HEK293 (cell line): ENCODE measurements around the gene TMEM106A.

Source experiments
- CTCF ChIA-PET: fragments of 350-600 bp; formaldehyde crosslinking; extraction: SDS; loops from one replicate; lab custom pipeline; 2021; ENCODE audit warnings: antibody characterized with exemption; lab: Yijun Ruan, JAX
- POLR2A ChIA-PET: fragments of 300-600 bp; formaldehyde crosslinking; extraction: SDS; loops from one replicate; lab custom pipeline; 2020; ENCODE audit warnings: antibody characterized with exemption, inconsistent platforms; lab: Yijun Ruan, JAX
- H3K27ac ChIP-seq: fragments of 200-500 bp; sonication (Bioruptor generic); 2 replicates; pipeline ENCODE4 v1.5.1; 2014; ENCODE audit warnings: low read depth, low read length, control low read depth, inconsistent platforms; ENCODE audit errors: extremely low read depth
- H3K36me3 ChIP-seq, 2 experiments: fragments of 200-500 bp in 1 of 2; sonication (Bioruptor generic) in 1 of 2; 1 replicate in 1 of 2; 2 replicates in 1 of 2; pipeline ENCODE4 v1.5.1; 2014 to 2017; ENCODE audit warnings: inconsistent platforms in 2 of 2, low read length in 2 of 2; ENCODE audit not compliant: control insufficient read depth in 2 of 2, insufficient read depth in 1 of 2
- H3K4me1 ChIP-seq: fragments of 200-500 bp; sonication (Bioruptor generic); 2 replicates; pipeline ENCODE4 v1.5.1; 2014; ENCODE audit warnings: mild to moderate bottlenecking, low read length, inconsistent platforms; ENCODE audit not compliant: control insufficient read depth, insufficient read depth
- H3K4me3 ChIP-seq: 2 replicates; pipeline ENCODE4 v1.5.1; 2011; ENCODE audit warnings: low read depth, mild to moderate bottlenecking, control low read depth, low read length, moderate library complexity
- H3K9me3 ChIP-seq: fragments of 200-500 bp; sonication (Bioruptor generic); 2 replicates; pipeline ENCODE4 v1.5.1; 2014; ENCODE audit warnings: low read depth, low read length, inconsistent platforms; ENCODE audit not compliant: control insufficient read depth, insufficient read depth
- FEZF1 ChIP-seq: fragments of 450-650 bp; formaldehyde crosslinking; IDR thresholded peaks from 2 replicates; pipeline ENCODE4 v1.5.1; 2016; ENCODE audit warnings: missing biosample characterization, missing genetic modification characterization
- GLI2 ChIP-seq: fragments of 450-650 bp; formaldehyde crosslinking; IDR thresholded peaks from 2 replicates; pipeline ENCODE4; 2017; ENCODE audit warnings: missing biosample characterization, missing genetic modification characterization, low read depth, borderline replicate concordance
- GLI4 ChIP-seq: fragments of 450-650 bp; formaldehyde crosslinking; IDR thresholded peaks from 2 replicates; pipeline ENCODE4 v1.5.1; 2016; ENCODE audit warnings: missing biosample characterization, missing genetic modification characterization
- MYNN ChIP-seq: fragments of 450-650 bp; formaldehyde crosslinking; IDR thresholded peaks from 2 replicates; pipeline ENCODE4 v1.5.1; 2016; ENCODE audit warnings: missing biosample characterization, missing genetic modification characterization, borderline replicate concordance
- REPIN1 ChIP-seq: fragments of 450-650 bp; formaldehyde crosslinking; IDR thresholded peaks from 2 replicates; pipeline ENCODE4 v1.5.1; 2017; ENCODE audit warnings: missing biosample characterization, missing genetic modification characterization, low read depth
- SP3 ChIP-seq: fragments of 450-650 bp; formaldehyde crosslinking; IDR thresholded peaks from 2 replicates; pipeline ENCODE4 v1.5.1; 2016; ENCODE audit warnings: missing biosample characterization, missing genetic modification characterization
- ZBTB21 ChIP-seq: fragments of 450-650 bp; formaldehyde crosslinking; IDR thresholded peaks from 2 replicates; pipeline ENCODE4 v1.5.1; 2017; ENCODE audit warnings: missing biosample characterization, missing genetic modification characterization
- ZNF10 ChIP-seq: fragments of 450-650 bp; formaldehyde crosslinking; IDR thresholded peaks from 2 replicates; pipeline ENCODE4 v1.5.1; 2017; ENCODE audit warnings: missing biosample characterization, missing genetic modification characterization
- ZNF169 ChIP-seq: fragments of 450-650 bp; formaldehyde crosslinking; IDR thresholded peaks from 2 replicates; pipeline ENCODE4 v1.5.1; 2016; ENCODE audit warnings: missing biosample characterization, missing genetic modification characterization
- ZNF175 ChIP-seq: fragments of 450-650 bp; formaldehyde crosslinking; IDR thresholded peaks from 2 replicates; pipeline ENCODE4 v1.5.1; 2016; ENCODE audit warnings: missing biosample characterization, missing genetic modification characterization
- ZNF555 ChIP-seq: fragments of 450-650 bp; formaldehyde crosslinking; conservative IDR thresholded peaks from 2 replicates; pipeline ENCODE4 v1.5.1; 2017; ENCODE audit warnings: missing biosample characterization, mild to moderate bottlenecking, missing genetic modification characterization, inconsistent platforms
- ZNF558 ChIP-seq: fragments of 450-650 bp; formaldehyde crosslinking; IDR thresholded peaks from 2 replicates; pipeline ENCODE4 v1.5.1; 2016; ENCODE audit warnings: missing biosample characterization, missing genetic modification characterization
- ZNF701 ChIP-seq: fragments of 450-650 bp; formaldehyde crosslinking; IDR thresholded peaks from 2 replicates; pipeline ENCODE4 v1.5.1; 2016; ENCODE audit warnings: missing biosample characterization, missing genetic modification characterization
- ZNF785 ChIP-seq: fragments of 450-650 bp; formaldehyde crosslinking; IDR thresholded peaks from 2 replicates; pipeline ENCODE4 v1.5.1; 2016; ENCODE audit warnings: missing biosample characterization, missing genetic modification characterization
- ZNF791 ChIP-seq: fragments of 450-650 bp; formaldehyde crosslinking; IDR thresholded peaks from 2 replicates; pipeline ENCODE4 v1.5.1; 2016; ENCODE audit warnings: missing biosample characterization, missing genetic modification characterization
- TF ChIP-seq, protein P1 (sequence below): fragments of 450-650 bp; formaldehyde crosslinking; conservative IDR thresholded peaks from 2 replicates; pipeline ENCODE4 v1.5.1; 2016; ENCODE audit warnings: low read depth, missing biosample characterization, missing genetic modification characterization
- TF ChIP-seq, protein P2 (sequence below): fragments of 450-650 bp; formaldehyde crosslinking; IDR thresholded peaks from 2 replicates; pipeline ENCODE4 v1.5.1; 2016; ENCODE audit warnings: missing biosample characterization, missing genetic modification characterization
- TF ChIP-seq, protein P3 (sequence below): fragments of 450-650 bp; formaldehyde crosslinking; IDR thresholded peaks from 2 replicates; pipeline ENCODE4; 2016; ENCODE audit warnings: missing biosample characterization, missing genetic modification characterization
- TF ChIP-seq, protein P4 (sequence below): fragments of 450-650 bp; formaldehyde crosslinking; IDR thresholded peaks from 2 replicates; pipeline ENCODE4 v1.5.1; 2017; ENCODE audit warnings: missing biosample characterization, missing genetic modification characterization

TMEM106A gene

DNA sequence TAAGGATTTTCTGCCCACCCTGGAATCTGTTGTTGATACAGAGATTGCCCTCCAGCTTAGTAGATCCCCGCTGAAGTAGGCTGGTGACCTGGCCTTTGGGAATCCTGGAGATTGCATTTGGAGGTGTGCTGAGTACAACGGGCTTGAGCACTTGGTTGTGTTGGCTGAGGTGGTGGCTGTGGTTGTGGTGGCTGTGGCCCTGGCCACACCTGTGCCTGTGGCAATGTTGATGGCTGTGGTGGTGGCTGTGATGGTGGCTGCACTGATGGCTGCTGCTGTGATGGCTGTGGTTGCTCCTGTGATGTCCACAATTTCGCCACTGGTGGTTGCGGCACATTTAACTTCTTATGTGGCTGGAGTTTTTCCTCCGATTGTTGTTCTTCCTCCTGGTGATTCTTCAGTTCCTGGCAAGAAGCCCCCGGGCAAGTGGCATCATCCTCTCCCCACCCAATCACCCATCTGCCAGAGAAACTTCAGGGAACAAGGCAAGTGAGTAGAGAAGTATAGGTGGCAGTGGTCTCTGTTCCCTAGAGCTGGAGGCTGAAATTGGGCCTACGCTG is 12.6 kb downstream of the TMEM106A start:
- TF ChIP-seq ZBTB21 (no peak), ZNF555 (tag by site-specific recombination) (no peak), ZNF701 (no peak), MYNN (tag by site-specific recombination) (no peak), ZNF558 (tag by site-specific recombination) (no peak), ZNF169 (tag by site-specific recombination) (no peak), ZNF10 (no peak), FEZF1 (tag by site-specific recombination) (no peak), ZNF175 (tag by site-specific recombination) (no peak), GLI4 (tag by site-specific recombination) (no peak), ZNF785 (no peak), SP3 (tag by site-specific recombination) (no peak), REPIN1 (tag by site-specific recombination) (no peak), ZNF791 (tag by site-specific recombination) (no peak), GLI2 (no peak)
- TF ChIP-seq, protein P1, sequence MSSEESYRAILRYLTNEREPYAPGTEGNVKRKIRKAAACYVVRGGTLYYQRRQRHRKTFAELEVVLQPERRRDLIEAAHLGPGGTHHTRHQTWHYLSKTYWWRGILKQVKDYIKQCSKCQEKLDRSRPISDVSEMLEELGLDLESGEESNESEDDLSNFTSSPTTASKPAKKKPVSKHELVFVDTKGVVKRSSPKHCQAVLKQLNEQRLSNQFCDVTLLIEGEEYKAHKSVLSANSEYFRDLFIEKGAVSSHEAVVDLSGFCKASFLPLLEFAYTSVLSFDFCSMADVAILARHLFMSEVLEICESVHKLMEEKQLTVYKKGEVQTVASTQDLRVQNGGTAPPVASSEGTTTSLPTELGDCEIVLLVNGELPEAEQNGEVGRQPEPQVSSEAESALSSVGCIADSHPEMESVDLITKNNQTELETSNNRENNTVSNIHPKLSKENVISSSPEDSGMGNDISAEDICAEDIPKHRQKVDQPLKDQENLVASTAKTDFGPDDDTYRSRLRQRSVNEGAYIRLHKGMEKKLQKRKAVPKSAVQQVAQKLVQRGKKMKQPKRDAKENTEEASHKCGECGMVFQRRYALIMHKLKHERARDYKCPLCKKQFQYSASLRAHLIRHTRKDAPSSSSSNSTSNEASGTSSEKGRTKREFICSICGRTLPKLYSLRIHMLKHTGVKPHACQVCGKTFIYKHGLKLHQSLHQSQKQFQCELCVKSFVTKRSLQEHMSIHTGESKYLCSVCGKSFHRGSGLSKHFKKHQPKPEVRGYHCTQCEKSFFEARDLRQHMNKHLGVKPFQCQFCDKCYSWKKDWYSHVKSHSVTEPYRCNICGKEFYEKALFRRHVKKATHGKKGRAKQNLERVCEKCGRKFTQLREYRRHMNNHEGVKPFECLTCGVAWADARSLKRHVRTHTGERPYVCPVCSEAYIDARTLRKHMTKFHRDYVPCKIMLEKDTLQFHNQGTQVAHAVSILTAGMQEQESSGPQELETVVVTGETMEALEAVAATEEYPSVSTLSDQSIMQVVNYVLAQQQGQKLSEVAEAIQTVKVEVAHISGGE (tag by site-specific recombination), result no peak
- TF ChIP-seq, protein P2, sequence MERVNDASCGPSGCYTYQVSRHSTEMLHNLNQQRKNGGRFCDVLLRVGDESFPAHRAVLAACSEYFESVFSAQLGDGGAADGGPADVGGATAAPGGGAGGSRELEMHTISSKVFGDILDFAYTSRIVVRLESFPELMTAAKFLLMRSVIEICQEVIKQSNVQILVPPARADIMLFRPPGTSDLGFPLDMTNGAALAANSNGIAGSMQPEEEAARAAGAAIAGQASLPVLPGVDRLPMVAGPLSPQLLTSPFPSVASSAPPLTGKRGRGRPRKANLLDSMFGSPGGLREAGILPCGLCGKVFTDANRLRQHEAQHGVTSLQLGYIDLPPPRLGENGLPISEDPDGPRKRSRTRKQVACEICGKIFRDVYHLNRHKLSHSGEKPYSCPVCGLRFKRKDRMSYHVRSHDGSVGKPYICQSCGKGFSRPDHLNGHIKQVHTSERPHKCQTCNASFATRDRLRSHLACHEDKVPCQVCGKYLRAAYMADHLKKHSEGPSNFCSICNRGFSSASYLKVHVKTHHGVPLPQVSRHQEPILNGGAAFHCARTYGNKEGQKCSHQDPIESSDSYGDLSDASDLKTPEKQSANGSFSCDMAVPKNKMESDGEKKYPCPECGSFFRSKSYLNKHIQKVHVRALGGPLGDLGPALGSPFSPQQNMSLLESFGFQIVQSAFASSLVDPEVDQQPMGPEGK (tag by site-specific recombination), result no peak
- TF ChIP-seq, protein P3, sequence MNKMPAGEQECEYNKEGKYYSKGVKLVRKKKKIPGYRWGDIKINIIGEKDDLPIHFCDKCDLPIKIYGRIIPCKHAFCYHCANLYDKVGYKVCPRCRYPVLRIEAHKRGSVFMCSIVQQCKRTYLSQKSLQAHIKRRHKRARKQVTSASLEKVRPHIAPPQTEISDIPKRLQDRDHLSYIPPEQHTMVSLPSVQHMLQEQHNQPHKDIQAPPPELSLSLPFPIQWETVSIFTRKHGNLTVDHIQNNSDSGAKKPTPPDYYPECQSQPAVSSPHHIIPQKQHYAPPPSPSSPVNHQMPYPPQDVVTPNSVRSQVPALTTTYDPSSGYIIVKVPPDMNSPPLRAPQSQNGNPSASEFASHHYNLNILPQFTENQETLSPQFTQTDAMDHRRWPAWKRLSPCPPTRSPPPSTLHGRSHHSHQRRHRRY (tag by site-specific recombination), result no peak
- TF ChIP-seq, protein P4, sequence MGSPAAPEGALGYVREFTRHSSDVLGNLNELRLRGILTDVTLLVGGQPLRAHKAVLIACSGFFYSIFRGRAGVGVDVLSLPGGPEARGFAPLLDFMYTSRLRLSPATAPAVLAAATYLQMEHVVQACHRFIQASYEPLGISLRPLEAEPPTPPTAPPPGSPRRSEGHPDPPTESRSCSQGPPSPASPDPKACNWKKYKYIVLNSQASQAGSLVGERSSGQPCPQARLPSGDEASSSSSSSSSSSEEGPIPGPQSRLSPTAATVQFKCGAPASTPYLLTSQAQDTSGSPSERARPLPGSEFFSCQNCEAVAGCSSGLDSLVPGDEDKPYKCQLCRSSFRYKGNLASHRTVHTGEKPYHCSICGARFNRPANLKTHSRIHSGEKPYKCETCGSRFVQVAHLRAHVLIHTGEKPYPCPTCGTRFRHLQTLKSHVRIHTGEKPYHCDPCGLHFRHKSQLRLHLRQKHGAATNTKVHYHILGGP, result no peak
- TF ChIP-seq, all 188 proteins: peak for 0
- POLR2A ChIA-PET, result interaction anchor here (1.0 kb wide), 1 partner anchor 91 kb away, joined by 5 read pairs; no protein-coding TSS in a partner anchor

More for the DNA sequence above, 12.6 kb downstream of the TMEM106A start:
- H3K9me3 ChIP-seq, result no peaks in the 10 kb centered on the region
- peaks cover 0 to 3% of the 10 kb centered on the region in 2 experiments; a peak in 2 of 3 replicates for H3K36me3 ChIP-seq
- H3K27ac ChIP-seq, result no peak overlapping the region
- no peak overlapping the region for H3K4me3 ChIP-seq
- CTCF ChIA-PET, result interaction anchor here (0.6 to 0.7 kb wide), 2 partner anchors 85 to 87 kb away, joined by 3 read pairs; no protein-coding TSS in a partner anchor
- H3K4me1 ChIP-seq, result no peaks in the 10 kb centered on the region
